Breast epithelium (tissue), 3 donors: Measurements from ENCODE around the gene RBBP5.

Experiments used
- CTCF ChIP-seq, 3 donors: fragments of 450-650 bp; IDR thresholded peaks; one replicate each; pipeline ENCODE4 v1.5.1; 2016 to 2017; ENCODE audit warnings: antibody characterized with exemption in 3 of 3, mild to moderate bottlenecking in 3 of 3, moderate library complexity in 3 of 3
- POLR2A ChIP-seq: fragments of 450-650 bp; IDR thresholded peaks from one replicate; pipeline ENCODE4 v1.6.1; 2016; ENCODE audit warnings: antibody characterized with exemption, mild to moderate bottlenecking, moderate library complexity
- POLR2AphosphoS5 ChIP-seq, 3 donors: sonication (generic); formaldehyde crosslinking; IDR thresholded peaks; one replicate each; pipeline ENCODE4 v1.6.1; 2017; ENCODE audit warnings: antibody characterized with exemption in 3 of 3

- TF ChIP-seq CTCF (IDR thresholded peaks at IDR 0.05) (no peak), POLR2A (no peak), POLR2AphosphoS5 (IDR thresholded peaks at IDR 0.05) (no peak)
Observed at GRCh38 chr1:205062319-205062718, 59.5 kb downstream of the RBBP5 start.
